Measurements from ENCODE around the gene FN3KRP. TPM values are rescaled to one million over a fixed set of nuclear protein-coding genes. Genes with fewer than 3 reads are reported as not detected.
"Not testable (repeated sequence)": the region's sequence is repeated elsewhere in the genome, so short reads cannot be mapped to it uniquely, and the experiment has no call there.

The FN3KRP gene
- total and polyA plus RNA-seq, 2 donors (not counting 3 experiments of a cell fraction or from before 2014, with no cell fraction given), result 22.2 to 35.2 TPM

GRCh38 chr17:82743344-82744219 is 27.1 kb downstream of the FN3KRP start:
- CTCF ChIA-PET, result no interaction called here

GRCh38 chr17:82744736-82745135 is 28.2 kb downstream of the FN3KRP start:
- H3K4me3 ChIP-seq (replicated peaks in 1 of 3; ENCODE audit: insufficient read depth in 1 of 3, low read depth in 1 of 3, low read length in 3 of 3); DNase-seq (ENCODE audit: low read depth, low spot score); POLR2A ChIA-PET; H3K4me1 ChIP-seq (ENCODE audit: control insufficient read depth, extremely low read depth, insufficient read depth, low read length); H3K36me3 ChIP-seq (ENCODE audit: control insufficient read depth in 2 of 2, extremely low read depth in 1 of 2, insufficient read depth in 2 of 2, low read length in 2 of 2); H3K9me3 ChIP-seq (replicated peaks; ENCODE audit: control insufficient read depth, insufficient read depth, low read length); intact Hi-C loops (cut with micrococcal nuclease); H2AFZ ChIP-seq (ENCODE audit: low read depth, low read length); FAIRE-seq; H3K4me2 ChIP-seq (ENCODE audit: insufficient read depth, low read length); H3K9me1 ChIP-seq (replicated peaks; ENCODE audit: control insufficient read depth, extremely low read depth, insufficient read depth, low read length); H4K20me1 ChIP-seq (replicated peaks; ENCODE audit: control insufficient read depth, extremely low read depth, insufficient read depth, low read length); H3K79me2 ChIP-seq (ENCODE audit: control insufficient read depth, insufficient read depth, low read length); BruUV-seq (replicated peaks); CTCF ChIA-PET; H3K9ac ChIP-seq (replicated peaks; ENCODE audit: extremely low read depth, insufficient read depth, low read length); H3K27me3 ChIP-seq (ENCODE audit: control insufficient read depth in 2 of 2, insufficient read depth in 2 of 2, low read length in 2 of 2); dilution Hi-C loops (cut with MboI; ENCODE audit: extremely low pct_ligation_motif_present, low sequenced_read_pairs); H3K27ac ChIP-seq (ENCODE audit: insufficient read depth, low read depth, low read length): not testable (repeated sequence)

More at GRCh38 chr17:82743344-82744219, 27.1 kb downstream of the FN3KRP start:
- no TSS peak for BruUV-seq (replicated peaks)
- no peaks in the 10 kb centered on the region for H3K27me3 ChIP-seq (ENCODE audit: control insufficient read depth in 2 of 2, insufficient read depth in 2 of 2, low read length in 2 of 2)
- intact Hi-C loops (cut with micrococcal nuclease) (no loop called here), dilution Hi-C loops (cut with MboI; ENCODE audit: extremely low pct_ligation_motif_present, low sequenced_read_pairs) (no loop called here)
- FAIRE-seq, result no peak
- H4K20me1 ChIP-seq (replicated peaks; ENCODE audit: control insufficient read depth, extremely low read depth, insufficient read depth, low read length), result no peaks in the 10 kb centered on the region
- H3K36me3 ChIP-seq (ENCODE audit: control insufficient read depth in 2 of 2, extremely low read depth in 1 of 2, insufficient read depth in 2 of 2, low read length in 2 of 2), result peaks cover 0 to 4% of the 10 kb centered on the region in 2 experiments
- no peaks in the 10 kb centered on the region for H3K9me1 ChIP-seq (replicated peaks; ENCODE audit: control insufficient read depth, extremely low read depth, insufficient read depth, low read length)
- H3K4me2 ChIP-seq (ENCODE audit: insufficient read depth, low read length), result no peak overlapping the region
- no peak for DNase-seq (ENCODE audit: low read depth, low spot score)
- no peaks in the 10 kb centered on the region for H3K79me2 ChIP-seq (ENCODE audit: control insufficient read depth, insufficient read depth, low read length)
- no peak overlapping the region for H3K27ac ChIP-seq (ENCODE audit: insufficient read depth, low read depth, low read length)
- POLR2A ChIA-PET, result no interaction called here
- H3K9me3 ChIP-seq (replicated peaks; ENCODE audit: control insufficient read depth, insufficient read depth, low read length), result no peaks in the 10 kb centered on the region
- no peak for TF ChIP-seq POLR2AphosphoS5 (IDR thresholded peaks at IDR 0.05; ENCODE audit: insufficient read depth, low read depth, low read length)
- no peak for TF ChIP-seq GATA2 (IDR thresholded peaks at IDR 0.05; ENCODE audit: insufficient read depth, insufficient read length, low read depth, low read length)
- TF ChIP-seq CTCF (IDR thresholded peaks at IDR 0.05; ENCODE audit: extremely low read depth in 1 of 2, insufficient read depth in 1 of 2, low read depth in 1 of 2, low read length in 2 of 2), result no peak
- TF ChIP-seq JUN (IDR thresholded peaks at IDR 0.05; ENCODE audit: borderline replicate concordance, insufficient read depth, insufficient read length, low read depth), result no peak
- no peak for TF ChIP-seq MYC (IDR thresholded peaks at IDR 0.05; ENCODE audit: low read depth, low read length)
- no peak for TF ChIP-seq EZH2 (IDR thresholded peaks at IDR 0.05; ENCODE audit: borderline replicate concordance, low read depth, low read length, severe bottlenecking)
- no peak for TF ChIP-seq MAX (IDR thresholded peaks at IDR 0.05; ENCODE audit: insufficient read depth, insufficient read length)
- no peak overlapping the region for H3K9ac ChIP-seq (replicated peaks; ENCODE audit: extremely low read depth, insufficient read depth, low read length)
- H3K4me1 ChIP-seq (ENCODE audit: control insufficient read depth, extremely low read depth, insufficient read depth, low read length), result no peaks in the 10 kb centered on the region
- H2AFZ ChIP-seq (ENCODE audit: low read depth, low read length), result no peak overlapping the region
- no peak overlapping the region for H3K4me3 ChIP-seq (replicated peaks in 1 of 3; ENCODE audit: insufficient read depth in 1 of 3, low read depth in 1 of 3, low read length in 3 of 3)

Measured in endothelial cell of umbilical vein (primary cell).